ENCODE measurements around the gene NPBWR2.
A peak's percentile ranks its signal among the peaks of the same experiment; 100 is the strongest.

DNA sequence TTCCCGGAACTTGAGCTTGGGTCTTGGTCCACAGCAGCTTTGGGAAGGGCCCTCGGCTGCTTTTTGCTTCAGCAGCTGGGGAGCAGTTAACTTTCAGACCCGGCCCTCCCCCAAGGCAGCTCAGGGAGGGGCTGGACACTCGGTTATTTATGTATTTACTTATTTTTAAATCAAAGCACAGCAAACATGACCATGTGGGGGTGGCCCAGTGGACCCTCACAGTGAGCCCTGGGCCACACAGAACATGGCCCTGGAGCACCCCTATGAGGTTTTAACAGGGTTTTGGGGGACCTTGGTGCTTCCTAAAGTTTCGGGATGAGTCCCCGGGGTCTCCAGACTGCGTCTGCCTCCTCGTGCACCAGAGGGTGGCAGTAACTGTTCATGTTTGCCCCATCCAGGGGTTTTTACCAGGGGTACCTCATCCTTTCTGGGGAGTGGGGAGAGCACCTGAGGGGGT, 26.6 kb upstream of the NPBWR2 start:
- TF ChIP-seq, protein P1, sequence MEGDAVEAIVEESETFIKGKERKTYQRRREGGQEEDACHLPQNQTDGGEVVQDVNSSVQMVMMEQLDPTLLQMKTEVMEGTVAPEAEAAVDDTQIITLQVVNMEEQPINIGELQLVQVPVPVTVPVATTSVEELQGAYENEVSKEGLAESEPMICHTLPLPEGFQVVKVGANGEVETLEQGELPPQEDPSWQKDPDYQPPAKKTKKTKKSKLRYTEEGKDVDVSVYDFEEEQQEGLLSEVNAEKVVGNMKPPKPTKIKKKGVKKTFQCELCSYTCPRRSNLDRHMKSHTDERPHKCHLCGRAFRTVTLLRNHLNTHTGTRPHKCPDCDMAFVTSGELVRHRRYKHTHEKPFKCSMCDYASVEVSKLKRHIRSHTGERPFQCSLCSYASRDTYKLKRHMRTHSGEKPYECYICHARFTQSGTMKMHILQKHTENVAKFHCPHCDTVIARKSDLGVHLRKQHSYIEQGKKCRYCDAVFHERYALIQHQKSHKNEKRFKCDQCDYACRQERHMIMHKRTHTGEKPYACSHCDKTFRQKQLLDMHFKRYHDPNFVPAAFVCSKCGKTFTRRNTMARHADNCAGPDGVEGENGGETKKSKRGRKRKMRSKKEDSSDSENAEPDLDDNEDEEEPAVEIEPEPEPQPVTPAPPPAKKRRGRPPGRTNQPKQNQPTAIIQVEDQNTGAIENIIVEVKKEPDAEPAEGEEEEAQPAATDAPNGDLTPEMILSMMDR (optimal IDR thresholded peaks at IDR 0.05 in 1 of 3, IDR thresholded peaks at IDR 0.05 in 1 of 3, conservative IDR thresholded peaks at IDR 0.05 in 1 of 3; ENCODE audit: extremely low read depth in 1 of 3, insufficient read depth in 2 of 3, low read length in 3 of 3) = peak in 1 of 3 experiments; percentile 8
- no peak for TF ChIP-seq EZH2 (IDR thresholded peaks at IDR 0.05; ENCODE audit: low read length)

Data from keratinocyte (primary cell).